Caco-2 (cell line): Measurements from ENCODE around the gene DYNC2LI1. TPM values are rescaled to one million over a fixed set of nuclear protein-coding genes. Genes with fewer than 3 reads are reported as not detected.

Experiments used
- BruUV-seq: library from RNA; stranded (reverse); fragments of 400-500 nt; replicated peaks from 2 replicates; lab custom pipeline; 2021; lab: Mats Ljungman, UMichigan
- CTCF ChIA-PET: fragments of 300-600 bp; sonication (Branson Sonifier 250); formaldehyde crosslinking; loops from one replicate; lab custom pipeline; 2022; ENCODE audit warnings: antibody characterized with exemption; lab: Charles Lee
- POLR2A ChIA-PET: fragments of 300-600 bp; sonication (Branson Sonifier 250); formaldehyde crosslinking; loops from one replicate; lab custom pipeline; 2022; ENCODE audit warnings: antibody characterized with exemption; lab: Charles Lee
- DNase-seq, 2 experiments: peaks; one replicate each; pipeline versions ENCODE4 v3.0.0 to v3.0.0-alpha.2; 2020 to 2022
- H3K27me3 ChIP-seq: replicated peaks from 2 replicates; pipeline ENCODE4 v1.6.0; 2011; ENCODE audit warnings: low read length; ENCODE audit not compliant: control insufficient read depth, insufficient read depth
- H3K36me3 ChIP-seq: 2 replicates; pipeline ENCODE4 v1.5.1; 2011; ENCODE audit warnings: low read length; ENCODE audit not compliant: control insufficient read depth, insufficient read depth
- H3K4me1 ChIP-seq: fragments of 250-450 bp; sonication (Bioruptor Pico); 2 replicates; pipeline ENCODE4 v1.5.1; 2020; ENCODE audit warnings: mild to moderate bottlenecking
- H3K4me3 ChIP-seq: 2 replicates; pipeline ENCODE4 v1.5.1; 2011; ENCODE audit warnings: low read depth, mild to moderate bottlenecking, control low read depth, low read length
- H3K9me3 ChIP-seq: fragments of 250-450 bp; sonication (Bioruptor Pico); 2 replicates; pipeline ENCODE4 v1.5.1; 2020; ENCODE audit warnings: mild to moderate bottlenecking, moderate library complexity
- H3K27ac Mint-ChIP-seq: one replicate; pipeline ENCODE4 v1.8.0; 2022; ENCODE audit warnings: mixed read lengths; ENCODE audit not compliant: unreplicated experiment
- H3K27me3 Mint-ChIP-seq: one replicate; pipeline ENCODE4 v1.8.0; 2022; ENCODE audit warnings: mixed read lengths; ENCODE audit not compliant: insufficient read depth, unreplicated experiment
- H3K36me3 Mint-ChIP-seq: one replicate; pipeline ENCODE4 v1.8.0; 2022; ENCODE audit warnings: mild to moderate bottlenecking, mixed read lengths; ENCODE audit not compliant: insufficient read depth, unreplicated experiment
- H3K4me1 Mint-ChIP-seq: one replicate; pipeline ENCODE4 v1.8.0; 2022; ENCODE audit warnings: low read depth, mixed read lengths; ENCODE audit not compliant: unreplicated experiment
- H3K4me3 Mint-ChIP-seq: one replicate; pipeline ENCODE4 v1.8.0; 2022; ENCODE audit warnings: mild to moderate bottlenecking, moderate library complexity, mixed read lengths; ENCODE audit not compliant: unreplicated experiment
- H3K9me3 Mint-ChIP-seq: one replicate; pipeline ENCODE4 v1.8.0; 2022; ENCODE audit warnings: mixed read lengths; ENCODE audit not compliant: unreplicated experiment
- CTCF ChIP-seq, 2 experiments: fragments of 200-600 bp in 1 of 2; IDR thresholded peaks; 1 replicate in 1 of 2; 2 replicates in 1 of 2; pipeline versions ENCODE4 v1.5.1 to v1.8.0; 2011 to 2022; ENCODE audit warnings: antibody characterized with exemption in 1 of 2, control low read depth in 1 of 2, inconsistent platforms in 1 of 2, low read depth in 1 of 2, low read length in 1 of 2, mild to moderate bottlenecking in 1 of 2, moderate library complexity in 1 of 2; ENCODE audit not compliant: insufficient read depth in 1 of 2, severe bottlenecking in 1 of 2, unreplicated experiment in 1 of 2
- intact Hi-C: fragments of 100-400 bp; cut with micrococcal nuclease; formaldehyde crosslinking; loops from one replicate; pipeline ENCODE4 v1.10.0; 2022; ENCODE audit not compliant: unreplicated experiment
- total RNA-seq: library from RNA; stranded (reverse); gene quantifications from 2 replicates; pipeline ENCODE4 v1.2.3, GENCODE V29; 2022

DYNC2LI1 gene
- total RNA-seq, 1 experiment from 2014 or later = 8.3 TPM

- intact Hi-C loops = no loop called here
- CTCF ChIA-PET = no interaction called here
- Mint-ChIP-seq H3K9me3 (no peaks in the 10 kb centered on the region), H3K27me3 (no peaks in the 10 kb centered on the region), H3K27ac (no peak overlapping the region), H3K4me1 (no peaks in the 10 kb centered on the region), H3K4me3 (no peak overlapping the region), H3K36me3 (no peaks in the 10 kb centered on the region)
- POLR2A ChIA-PET = no interaction called here
- H3K4me1 ChIP-seq = no peaks in the 10 kb centered on the region
- BruUV-seq = no TSS peak
- TF ChIP-seq CTCF (IDR thresholded peaks at IDR 0.05; ENCODE audit: insufficient read depth in 1 of 2, low read depth in 1 of 2, low read length in 1 of 2, severe bottlenecking in 1 of 2, unreplicated experiment in 1 of 2) = no peak
- DNase-seq = no peak
- H3K27me3 ChIP-seq = no peaks in the 10 kb centered on the region
- H3K9me3 ChIP-seq = no peaks in the 10 kb centered on the region
- H3K36me3 ChIP-seq = no peaks in the 10 kb centered on the region
- no peak overlapping the region for H3K4me3 ChIP-seq
Measured at GRCh38 chr2:43766006-43766405, 7.8 kb upstream of the DYNC2LI1 start.

DNA sequence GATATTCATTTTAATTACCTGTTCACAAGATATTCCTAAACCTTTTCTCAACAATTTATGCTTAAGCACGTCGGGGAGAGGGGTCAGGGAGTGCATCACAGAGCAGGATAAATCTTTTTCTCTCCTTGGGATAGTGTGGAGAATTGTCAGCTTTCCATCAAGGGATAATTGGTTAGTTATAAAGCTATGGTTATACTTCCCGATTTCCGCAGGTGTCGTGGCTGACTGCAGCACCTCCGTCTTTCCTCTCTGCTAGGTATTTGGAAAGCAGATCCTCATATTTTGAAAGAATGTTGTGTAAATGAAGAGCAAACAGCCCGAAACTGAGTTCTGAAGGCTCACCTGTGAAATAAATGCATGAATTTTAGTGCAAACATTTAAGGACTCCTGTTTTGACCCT lies 778 bp downstream of the DYNC2LI1 start:
- no peak for DNase-seq
- H3K27me3 ChIP-seq = no peaks in the 10 kb centered on the region
- peak overlapping the region; percentile 71 for H3K4me3 ChIP-seq
- no peaks in the 10 kb centered on the region for H3K36me3 ChIP-seq
- H3K9me3 ChIP-seq = no peaks in the 10 kb centered on the region
- no peaks in the 10 kb centered on the region for H3K4me1 ChIP-seq
- H3K27me3 Mint-ChIP-seq = no peaks in the 10 kb centered on the region
- no peaks in the 10 kb centered on the region for H3K9me3 Mint-ChIP-seq
- peaks cover 4% of the 10 kb centered on the region for H3K4me1 Mint-ChIP-seq
- peak overlapping the region; percentile 95 for H3K27ac Mint-ChIP-seq
- POLR2A ChIA-PET = interaction anchor here (1.4 kb wide), 1 partner anchor 178 kb away, joined by 5 read pairs; the partner anchor contains the start of gene THADA
- TF ChIP-seq CTCF (IDR thresholded peaks at IDR 0.05; ENCODE audit: insufficient read depth in 1 of 2, low read depth in 1 of 2, low read length in 1 of 2, severe bottlenecking in 1 of 2, unreplicated experiment in 1 of 2) = no peak
- TSS peak; percentile 77 for BruUV-seq
- intact Hi-C loops = loop anchor here (1.0 kb wide), 1 partner anchor 174 kb away; no protein-coding TSS in a partner anchor
- H3K36me3 Mint-ChIP-seq = peaks cover 6% of the 10 kb centered on the region
- H3K4me3 Mint-ChIP-seq = peak overlapping the region; percentile 84
- CTCF ChIA-PET = interaction anchor here (0.6 to 1.4 kb wide), 2 partner anchors 170 to 1281 kb away, joined by 3 to 7 read pairs; no protein-coding TSS in a partner anchor

DNA sequence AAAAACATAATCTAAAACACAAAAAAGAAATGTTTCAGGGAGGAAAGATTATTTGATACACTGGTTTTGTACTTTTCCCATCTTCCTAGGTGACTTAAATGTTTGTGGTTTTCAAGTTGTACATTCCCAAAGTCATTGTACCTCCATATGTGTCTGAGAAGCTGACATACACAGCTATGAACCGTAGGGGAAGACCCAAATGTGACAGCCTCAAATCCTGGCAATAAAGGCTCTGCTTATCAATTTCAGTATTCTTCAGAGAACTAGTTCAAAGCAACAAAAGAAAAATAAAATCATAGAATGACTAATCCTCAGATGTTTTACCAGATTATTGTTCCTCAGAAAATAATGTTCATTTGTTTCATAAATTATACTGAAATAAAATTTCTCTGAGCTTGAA lies 2.5 kb downstream of the DYNC2LI1 start:
- BruUV-seq = no TSS peak
- ChIA-PET POLR2A (no interaction called here), CTCF (no interaction called here)
- DNase-seq = no peak
- H3K4me1 Mint-ChIP-seq = peaks cover 4% of the 10 kb centered on the region
- H3K4me3 Mint-ChIP-seq = no peak overlapping the region
- TF ChIP-seq CTCF (IDR thresholded peaks at IDR 0.05; ENCODE audit: insufficient read depth in 1 of 2, low read depth in 1 of 2, low read length in 1 of 2, severe bottlenecking in 1 of 2, unreplicated experiment in 1 of 2) = no peak
- no peaks in the 10 kb centered on the region for H3K9me3 ChIP-seq
- H3K27ac Mint-ChIP-seq = no peak overlapping the region
- no peaks in the 10 kb centered on the region for H3K4me1 ChIP-seq
- H3K4me3 ChIP-seq = no peak overlapping the region
- intact Hi-C loops = no loop called here
- no peaks in the 10 kb centered on the region for H3K27me3 ChIP-seq
- H3K9me3 Mint-ChIP-seq = no peaks in the 10 kb centered on the region
- H3K36me3 ChIP-seq = no peaks in the 10 kb centered on the region
- H3K36me3 Mint-ChIP-seq = peaks cover 6% of the 10 kb centered on the region
- H3K27me3 Mint-ChIP-seq = no peaks in the 10 kb centered on the region
